Kidney epithelial cell (primary cell): Measurements from ENCODE around the gene ING4. TPM values are rescaled to one million over a fixed set of nuclear protein-coding genes. Genes with fewer than 3 reads are reported as not detected.
A peak's percentile ranks its signal among the peaks of the same experiment; 100 is the strongest.

Source experiments
- DNase-seq: peaks from one replicate; pipeline ENCODE4 v3.0.0-alpha.2; 2010; ENCODE audit warnings: low read depth
- H3K27me3 ChIP-seq: 2 replicates; pipeline ENCODE4 v1.6.0; 2011; ENCODE audit warnings: low read length; ENCODE audit not compliant: control insufficient read depth, insufficient read depth
- H3K36me3 ChIP-seq: 2 replicates; pipeline ENCODE4 v1.5.1; 2011; ENCODE audit warnings: low read length; ENCODE audit not compliant: control insufficient read depth, insufficient read depth
- H3K4me3 ChIP-seq: 2 replicates; pipeline ENCODE4 v1.5.1; 2011; ENCODE audit warnings: low read depth, mild to moderate bottlenecking, control low read depth, low read length
- total RNA-seq: library from RNA; depleted of rRNA; stranded (reverse); fragments of >200 nt; gene quantifications from 2 replicates; pipeline ENCODE4 v1.2.3, GENCODE V29; 2015
- TF ChIP-seq, protein P1 (sequence below): IDR thresholded peaks from 2 replicates; pipeline ENCODE4 v1.5.1; 2011; ENCODE audit warnings: mild to moderate bottlenecking, moderate library complexity, low read length, control low read depth, inconsistent platforms; ENCODE audit not compliant: insufficient read depth, poor library complexity, severe bottlenecking

Gene ING4
- total RNA-seq, 1 donor from 2014 or later: 34.1 TPM

DNA sequence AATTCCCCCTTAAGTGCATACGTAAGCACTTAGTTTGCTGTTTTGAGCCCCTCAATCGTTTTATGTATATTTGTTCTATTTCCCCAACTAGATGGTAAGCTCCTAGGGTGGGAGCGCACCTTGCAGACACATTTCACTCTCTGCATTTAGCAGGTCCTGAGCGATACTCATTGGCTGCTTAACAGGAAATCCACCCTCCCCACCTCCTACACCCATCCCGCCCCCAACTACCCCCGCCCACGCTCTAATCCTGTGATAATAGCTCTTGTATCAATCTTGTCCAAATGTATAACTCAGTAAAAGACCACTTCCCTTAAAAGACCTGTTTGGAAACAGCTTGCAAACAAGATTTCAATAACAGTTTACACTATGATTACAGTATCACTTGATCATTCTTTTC, 35.3 kb downstream of the ING4 start:
- TF ChIP-seq, protein P1, sequence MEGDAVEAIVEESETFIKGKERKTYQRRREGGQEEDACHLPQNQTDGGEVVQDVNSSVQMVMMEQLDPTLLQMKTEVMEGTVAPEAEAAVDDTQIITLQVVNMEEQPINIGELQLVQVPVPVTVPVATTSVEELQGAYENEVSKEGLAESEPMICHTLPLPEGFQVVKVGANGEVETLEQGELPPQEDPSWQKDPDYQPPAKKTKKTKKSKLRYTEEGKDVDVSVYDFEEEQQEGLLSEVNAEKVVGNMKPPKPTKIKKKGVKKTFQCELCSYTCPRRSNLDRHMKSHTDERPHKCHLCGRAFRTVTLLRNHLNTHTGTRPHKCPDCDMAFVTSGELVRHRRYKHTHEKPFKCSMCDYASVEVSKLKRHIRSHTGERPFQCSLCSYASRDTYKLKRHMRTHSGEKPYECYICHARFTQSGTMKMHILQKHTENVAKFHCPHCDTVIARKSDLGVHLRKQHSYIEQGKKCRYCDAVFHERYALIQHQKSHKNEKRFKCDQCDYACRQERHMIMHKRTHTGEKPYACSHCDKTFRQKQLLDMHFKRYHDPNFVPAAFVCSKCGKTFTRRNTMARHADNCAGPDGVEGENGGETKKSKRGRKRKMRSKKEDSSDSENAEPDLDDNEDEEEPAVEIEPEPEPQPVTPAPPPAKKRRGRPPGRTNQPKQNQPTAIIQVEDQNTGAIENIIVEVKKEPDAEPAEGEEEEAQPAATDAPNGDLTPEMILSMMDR: no peak
- no peak for DNase-seq

DNA sequence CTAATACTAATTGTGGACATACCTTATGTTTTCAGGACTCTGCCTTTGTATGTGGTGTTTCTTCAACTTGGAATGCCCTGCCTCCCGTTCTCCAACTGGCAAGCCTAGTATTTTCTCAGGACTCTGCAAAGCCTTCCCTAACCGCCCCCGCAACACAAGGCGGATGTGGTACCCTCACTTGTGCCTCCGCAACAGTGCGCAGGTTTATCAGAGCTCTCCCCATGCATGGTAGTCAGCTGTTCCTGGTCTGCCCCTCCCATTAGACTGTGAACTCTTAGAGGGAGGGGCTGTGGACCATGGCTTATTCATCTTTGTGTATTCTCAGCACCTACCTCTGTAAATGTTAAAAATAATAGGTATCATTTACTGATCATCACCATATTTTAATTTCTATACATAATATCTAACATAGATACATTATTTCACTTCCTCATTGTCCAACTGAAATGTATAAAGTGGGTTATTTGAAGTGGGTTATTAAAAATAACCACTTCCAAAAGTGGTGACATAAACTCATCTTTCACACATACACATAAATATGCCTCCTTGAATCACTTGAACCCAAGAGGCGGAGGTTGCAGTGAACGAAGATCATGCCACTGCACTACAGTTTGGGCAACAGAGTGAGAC, 36.1 kb downstream of the ING4 start:
- no peaks in the 10 kb centered on the region for H3K36me3 ChIP-seq

More for the DNA sequence above, 35.3 kb downstream of the ING4 start:
- no peaks in the 10 kb centered on the region for H3K36me3 ChIP-seq
- no peak overlapping the region for H3K4me3 ChIP-seq
- H3K27me3 ChIP-seq: no peaks in the 10 kb centered on the region

DNA sequence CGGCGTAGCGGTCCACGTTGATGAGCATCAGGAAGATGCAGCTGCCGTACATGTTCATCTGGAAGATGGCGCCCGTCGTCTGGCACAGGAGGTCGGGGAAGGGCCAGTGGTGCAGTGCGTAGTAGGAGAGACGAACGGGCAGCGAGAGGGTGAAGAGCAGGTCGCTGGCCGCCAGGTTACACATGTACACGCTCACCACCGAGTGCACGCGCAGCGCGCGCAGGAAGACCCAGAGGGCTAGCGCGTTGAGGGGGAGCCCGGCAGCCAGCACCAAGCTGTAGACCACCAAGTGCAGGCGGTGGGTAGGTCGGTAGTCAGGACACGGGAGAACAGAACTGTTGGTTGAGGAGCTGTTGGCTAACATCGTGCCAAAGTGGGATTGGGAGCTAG, 42.0 kb downstream of the ING4 start:
- DNase-seq: no peak
- TF ChIP-seq, protein P1: no peak
- Histone ChIP-seq H3K36me3 (no peaks in the 10 kb centered on the region), H3K27me3 (peaks cover 13% of the 10 kb centered on the region), H3K4me3 (no peak overlapping the region)

More for the DNA sequence above, 36.1 kb downstream of the ING4 start:
- no peak for DNase-seq
- Histone ChIP-seq H3K27me3 (no peaks in the 10 kb centered on the region), H3K4me3 (no peak overlapping the region)
- TF ChIP-seq, protein P1: no peak

DNA sequence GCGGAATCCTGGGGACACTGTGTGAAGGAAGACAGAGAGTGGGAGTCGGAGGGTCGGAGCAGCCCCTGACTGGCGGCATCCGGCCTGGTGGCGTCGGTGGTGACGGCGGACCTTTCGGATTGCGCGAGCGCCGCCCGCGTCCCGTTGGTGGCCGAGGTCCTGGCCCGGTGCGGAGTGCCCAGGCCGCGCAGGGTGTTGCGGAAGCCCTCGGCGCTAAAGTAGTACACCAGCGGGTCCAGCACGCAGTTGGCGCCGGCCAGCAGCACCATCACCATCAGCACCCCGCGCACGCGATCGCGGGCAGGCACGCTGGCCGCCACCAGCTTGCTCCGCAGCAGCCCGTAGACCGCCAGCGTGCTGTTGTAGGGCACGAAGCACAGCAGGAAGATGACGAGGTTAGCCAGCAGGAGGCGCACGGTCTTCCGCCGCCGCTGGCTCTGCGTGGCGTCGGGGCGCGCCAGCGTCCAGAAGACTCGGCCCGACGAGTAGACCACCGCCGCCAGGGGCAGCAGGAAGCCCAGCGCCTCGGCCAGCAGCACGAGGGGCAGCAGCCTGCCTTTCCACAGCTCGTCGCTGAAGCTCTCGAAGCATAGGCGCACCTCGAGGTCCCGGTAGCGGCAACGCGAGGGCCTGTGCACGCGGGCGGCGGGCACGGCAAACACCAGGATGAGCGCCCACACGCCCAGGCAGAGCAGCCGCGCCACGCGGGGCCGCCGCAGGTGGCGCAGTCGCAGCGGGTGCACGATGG, 42.6 kb downstream of the ING4 start:
- H3K36me3 ChIP-seq: no peaks in the 10 kb centered on the region
- H3K4me3 ChIP-seq: peak overlapping the region; percentile 4
- H3K27me3 ChIP-seq: peaks cover 13% of the 10 kb centered on the region
- TF ChIP-seq, protein P1: peak; percentile 69
- no peak for DNase-seq

DNA sequence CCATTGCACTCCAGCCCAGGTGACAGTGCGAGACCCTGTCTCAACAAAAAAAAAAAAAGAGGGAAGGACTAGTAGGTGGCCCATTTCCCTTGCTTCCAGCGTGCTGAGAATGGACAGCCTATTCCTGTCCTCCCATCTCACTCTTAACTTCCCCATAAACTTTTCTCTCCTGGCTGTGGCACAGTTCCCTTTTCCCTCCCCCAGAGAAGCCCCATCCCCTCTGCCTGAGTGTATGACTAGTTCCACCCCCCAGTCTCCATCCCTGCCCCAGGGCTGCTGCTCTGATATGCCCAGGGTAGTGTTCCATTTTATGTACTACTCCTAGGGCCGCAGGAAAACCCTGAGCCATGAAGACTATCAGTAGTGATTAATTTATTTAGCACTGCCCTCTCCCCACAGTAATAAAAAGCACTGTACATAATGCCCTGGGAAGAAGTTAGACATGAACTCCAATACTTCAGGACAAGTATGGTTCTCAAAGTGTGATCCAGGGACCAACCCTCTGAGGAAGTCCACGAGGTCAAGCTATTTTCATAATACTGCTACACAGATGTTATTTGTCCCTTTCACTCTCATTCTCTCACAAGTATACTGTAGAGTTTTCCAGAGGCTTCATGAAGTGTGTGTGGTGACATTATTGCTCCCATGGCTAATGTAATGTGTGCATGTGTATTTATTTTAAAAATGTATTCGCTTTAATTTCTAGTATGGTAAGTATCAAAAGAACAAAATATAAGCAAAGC, 44.3 kb downstream of the ING4 start:
- TF ChIP-seq, protein P1: no peak
- H3K36me3 ChIP-seq: no peaks in the 10 kb centered on the region
- H3K27me3 ChIP-seq: peaks cover 13% of the 10 kb centered on the region
- no peak overlapping the region for H3K4me3 ChIP-seq
- DNase-seq: no peak
